ENCODE data around the gene ADAMTS19.

The ADAMTS19 gene

DNA sequence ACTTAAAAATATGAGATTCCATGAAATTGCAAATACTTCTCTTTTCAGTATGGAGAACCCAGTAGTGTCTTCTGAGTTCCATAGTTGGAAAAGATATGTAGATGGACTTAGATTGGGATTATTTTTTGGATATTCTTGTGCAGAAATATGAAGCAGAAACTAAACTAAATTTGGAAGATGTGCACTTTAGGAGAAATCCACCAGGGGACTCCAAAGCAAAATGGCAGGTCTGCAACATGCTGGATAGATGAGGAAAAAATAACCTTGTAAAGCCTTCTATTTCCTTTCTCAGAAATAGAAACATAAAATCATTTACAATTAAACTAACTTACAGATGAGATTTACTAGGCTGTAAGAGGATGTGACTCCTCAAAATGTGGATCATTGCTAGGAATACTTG, 238.6 kb downstream of the ADAMTS19 start:
- TF ChIP-seq, protein P1, sequence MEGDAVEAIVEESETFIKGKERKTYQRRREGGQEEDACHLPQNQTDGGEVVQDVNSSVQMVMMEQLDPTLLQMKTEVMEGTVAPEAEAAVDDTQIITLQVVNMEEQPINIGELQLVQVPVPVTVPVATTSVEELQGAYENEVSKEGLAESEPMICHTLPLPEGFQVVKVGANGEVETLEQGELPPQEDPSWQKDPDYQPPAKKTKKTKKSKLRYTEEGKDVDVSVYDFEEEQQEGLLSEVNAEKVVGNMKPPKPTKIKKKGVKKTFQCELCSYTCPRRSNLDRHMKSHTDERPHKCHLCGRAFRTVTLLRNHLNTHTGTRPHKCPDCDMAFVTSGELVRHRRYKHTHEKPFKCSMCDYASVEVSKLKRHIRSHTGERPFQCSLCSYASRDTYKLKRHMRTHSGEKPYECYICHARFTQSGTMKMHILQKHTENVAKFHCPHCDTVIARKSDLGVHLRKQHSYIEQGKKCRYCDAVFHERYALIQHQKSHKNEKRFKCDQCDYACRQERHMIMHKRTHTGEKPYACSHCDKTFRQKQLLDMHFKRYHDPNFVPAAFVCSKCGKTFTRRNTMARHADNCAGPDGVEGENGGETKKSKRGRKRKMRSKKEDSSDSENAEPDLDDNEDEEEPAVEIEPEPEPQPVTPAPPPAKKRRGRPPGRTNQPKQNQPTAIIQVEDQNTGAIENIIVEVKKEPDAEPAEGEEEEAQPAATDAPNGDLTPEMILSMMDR (IDR thresholded peaks at IDR 0.05): no peak
- no peak overlapping the region for H3K27ac ChIP-seq
- no peak overlapping the region for H3K4me3 ChIP-seq (ENCODE audit: low read depth in 1 of 2, low read length in 1 of 2)
- H3K9me3 ChIP-seq: no peaks in the 10 kb centered on the region
- no peaks in the 10 kb centered on the region for H3K27me3 ChIP-seq
- H3K4me1 ChIP-seq (ENCODE audit: control insufficient read depth in 1 of 2, insufficient read depth in 1 of 2, low read depth in 1 of 2, low read length in 1 of 2): no peaks in the 10 kb centered on the region
- H3K36me3 ChIP-seq: no peaks in the 10 kb centered on the region

DNA sequence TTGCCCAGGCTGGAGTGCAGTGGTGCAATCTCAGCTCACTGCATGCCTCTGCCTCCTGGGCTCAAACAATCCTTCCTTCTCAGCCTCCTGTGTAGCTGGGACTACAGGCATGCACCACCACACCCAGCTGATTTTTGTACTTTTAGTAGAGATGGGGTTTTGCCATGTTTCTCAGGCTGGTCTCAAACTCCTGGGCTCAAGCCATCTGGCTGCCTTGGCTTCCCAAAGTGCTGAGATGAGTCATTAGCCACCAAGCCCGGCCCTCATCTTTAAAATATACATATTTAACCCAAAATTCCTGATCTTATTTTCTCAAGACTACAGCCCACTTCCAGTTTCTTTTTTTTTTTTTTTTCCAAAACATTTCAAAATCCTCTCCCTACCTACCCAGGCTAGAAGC, 256.1 kb downstream of the ADAMTS19 start:
- Histone ChIP-seq H3K4me1 (ENCODE audit: control insufficient read depth in 1 of 2, insufficient read depth in 1 of 2, low read depth in 1 of 2, low read length in 1 of 2) (no peaks in the 10 kb centered on the region), H3K36me3 (no peaks in the 10 kb centered on the region), H3K4me3 (ENCODE audit: low read depth in 1 of 2, low read length in 1 of 2) (no peak overlapping the region), H3K27me3 (no peaks in the 10 kb centered on the region), H3K9me3 (no peaks in the 10 kb centered on the region), H3K27ac (no peak overlapping the region)
- TF ChIP-seq, protein P1 (IDR thresholded peaks at IDR 0.05): no peak

DNA sequence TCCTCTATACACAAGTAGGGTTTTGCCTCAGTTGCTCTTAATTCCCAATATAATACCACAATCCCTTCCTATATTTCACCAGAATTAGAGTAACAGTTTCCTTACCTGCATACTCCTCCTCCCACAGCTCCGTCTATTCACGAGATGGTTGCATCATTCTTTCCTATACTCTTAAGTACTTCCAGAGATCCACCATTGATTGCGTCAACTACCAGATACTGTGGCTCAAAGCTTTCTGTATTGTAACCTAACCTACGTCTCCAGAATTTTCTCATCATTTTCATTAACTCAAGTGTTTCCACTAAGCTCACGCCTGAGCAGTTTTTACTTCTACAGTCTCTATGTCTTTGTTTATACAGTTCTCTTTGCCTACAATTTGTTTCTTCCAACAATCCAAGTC, 256.6 kb downstream of the ADAMTS19 start:
- no peak overlapping the region for H3K4me3 ChIP-seq (ENCODE audit: low read depth in 1 of 2, low read length in 1 of 2)
- no peaks in the 10 kb centered on the region for H3K9me3 ChIP-seq
- H3K27me3 ChIP-seq: no peaks in the 10 kb centered on the region
- H3K36me3 ChIP-seq: no peaks in the 10 kb centered on the region
- no peak overlapping the region for H3K27ac ChIP-seq
- H3K4me1 ChIP-seq (ENCODE audit: control insufficient read depth in 1 of 2, insufficient read depth in 1 of 2, low read depth in 1 of 2, low read length in 1 of 2): no peaks in the 10 kb centered on the region
- TF ChIP-seq, protein P1 (IDR thresholded peaks at IDR 0.05): no peak

DNA sequence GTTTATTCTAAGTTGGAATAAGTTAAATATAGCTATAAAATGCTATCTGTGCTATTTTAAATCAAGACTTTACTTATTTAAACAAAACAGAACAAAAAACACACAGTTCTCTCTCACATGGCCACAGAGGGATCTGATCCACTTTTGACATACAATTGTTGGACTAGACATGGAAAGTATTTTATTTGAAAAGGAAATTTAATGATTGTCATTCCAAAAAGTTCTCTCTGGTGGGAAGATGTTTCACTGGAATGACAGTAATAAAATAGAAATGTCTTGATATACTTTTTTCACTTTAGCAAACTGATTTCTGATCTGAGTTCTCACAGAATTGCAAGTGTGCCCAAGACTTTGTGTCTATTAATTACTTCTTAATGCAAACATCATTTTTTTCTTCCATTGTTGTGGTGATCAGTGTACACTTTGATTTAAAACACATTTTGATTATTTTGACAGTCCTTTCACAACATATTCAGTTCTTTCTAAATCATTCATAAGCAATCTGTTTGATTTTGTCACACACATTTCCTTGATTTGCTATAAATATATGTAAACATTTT, 257.7 kb downstream of the ADAMTS19 start:
- TF ChIP-seq, protein P1 (IDR thresholded peaks at IDR 0.05): no peak
- Histone ChIP-seq H3K9me3 (no peaks in the 10 kb centered on the region), H3K4me1 (ENCODE audit: control insufficient read depth in 1 of 2, insufficient read depth in 1 of 2, low read depth in 1 of 2, low read length in 1 of 2) (no peaks in the 10 kb centered on the region), H3K27me3 (no peaks in the 10 kb centered on the region), H3K27ac (no peak overlapping the region), H3K36me3 (no peaks in the 10 kb centered on the region), H3K4me3 (ENCODE audit: low read depth in 1 of 2, low read length in 1 of 2) (no peak overlapping the region)

DNA sequence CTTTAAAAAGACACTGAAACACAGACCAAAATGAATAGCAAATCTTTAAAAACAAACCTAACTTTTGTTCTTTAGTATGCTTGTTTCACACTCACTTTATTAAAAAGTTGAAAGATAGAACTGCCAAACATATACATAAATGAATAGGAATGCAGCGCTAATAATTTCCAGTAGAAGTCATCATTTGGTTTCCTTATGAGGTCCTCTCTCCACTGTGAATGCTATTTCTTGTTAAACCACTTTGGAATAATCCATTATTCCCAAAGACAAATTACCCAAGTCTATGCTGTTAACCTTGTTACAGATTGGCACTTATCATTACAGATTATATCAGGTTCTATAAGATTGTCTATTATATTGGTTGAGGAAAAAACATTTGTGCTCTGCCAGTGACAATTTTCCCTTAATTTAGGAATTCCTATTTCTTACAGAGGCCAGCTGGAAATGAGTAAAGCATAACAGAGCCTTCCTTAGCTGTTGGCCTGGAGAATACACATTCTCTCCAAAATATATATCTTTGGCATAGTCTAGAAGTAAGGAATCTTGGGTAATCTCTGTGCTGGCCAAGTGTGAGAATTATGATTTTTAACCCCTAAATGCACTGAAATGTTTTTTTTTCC, 258.5 kb downstream of the ADAMTS19 start:
- H3K27ac ChIP-seq: no peak overlapping the region
- H3K4me1 ChIP-seq (ENCODE audit: control insufficient read depth in 1 of 2, insufficient read depth in 1 of 2, low read depth in 1 of 2, low read length in 1 of 2): no peaks in the 10 kb centered on the region
- no peaks in the 10 kb centered on the region for H3K27me3 ChIP-seq
- no peaks in the 10 kb centered on the region for H3K36me3 ChIP-seq
- H3K9me3 ChIP-seq: no peaks in the 10 kb centered on the region
- H3K4me3 ChIP-seq (ENCODE audit: low read depth in 1 of 2, low read length in 1 of 2): no peak overlapping the region
- TF ChIP-seq, protein P1 (IDR thresholded peaks at IDR 0.05): no peak

Measured in neutrophil (primary cell).